Peyer's patch (tissue), 4 donors: Measurements from ENCODE around the gene NHERF1. TPM values are rescaled to one million over a fixed set of nuclear protein-coding genes. Genes with fewer than 3 reads are reported as not detected.

Experiments used
- DNase-seq, 3 donors: peaks; one replicate each; pipeline ENCODE4 v3.0.0-alpha.2; 2017 to 2019
- H3K27ac ChIP-seq, 4 donors: fragments of 200-600 bp; sonication (generic); one replicate each; pipeline ENCODE4 v1.5.1; 2016 to 2019
- H3K27me3 ChIP-seq, 2 donors: fragments of 200-600 bp; sonication (generic); one replicate each; pipeline ENCODE4 v1.5.1; 2019
- H3K36me3 ChIP-seq, 3 donors: fragments of 200-600 bp; sonication (generic); one replicate each; pipeline ENCODE4 v1.5.1; 2016 to 2019
- H3K4me1 ChIP-seq, 4 donors: fragments of 200-600 bp; sonication (generic); one replicate each; pipeline ENCODE4 v1.5.1; 2016 to 2019
- H3K4me3 ChIP-seq, 4 donors: fragments of 200-600 bp; sonication (generic); 1 replicate in 3 of 4; 2 replicates in 1 of 4; pipeline ENCODE4 v1.5.1; 2016 to 2019; ENCODE audit warnings: mild to moderate bottlenecking in 1 of 4
- H3K9me3 ChIP-seq, 4 donors: fragments of 200-600 bp; sonication (generic); one replicate each; pipeline ENCODE4 v1.5.1; 2016 to 2019; ENCODE audit warnings: mild to moderate bottlenecking in 1 of 4
- CTCF ChIP-seq, 6 experiments: fragments of 450-650 bp in 4 of 6; fragments of 200-600 bp in 2 of 6; sonication (generic) in 1 of 6; IDR thresholded peaks; one replicate each; pipeline ENCODE4 v1.5.1; 2017 to 2019; ENCODE audit warnings: antibody characterized with exemption in 6 of 6, mild to moderate bottlenecking in 3 of 6, moderate library complexity in 1 of 6
- POLR2A ChIP-seq, 2 donors: fragments of 450-650 bp; IDR thresholded peaks; one replicate each; pipeline ENCODE4 v1.5.1; 2017; ENCODE audit warnings: antibody characterized with exemption in 2 of 2, mild to moderate bottlenecking in 2 of 2, moderate library complexity in 2 of 2
- total RNA-seq, 4 donors: library from RNA; depleted of rRNA; stranded (reverse); fragments of >200 nt; gene quantifications; one replicate each; pipeline ENCODE4 v1.1.0, GENCODE V29; 2016

NHERF1 gene
- total RNA-seq, 4 donors from 2014 or later = 121 to 600 (median 488) TPM

- no peaks in the 10 kb centered on the region for H3K9me3 ChIP-seq
- no peaks in the 10 kb centered on the region for H3K27me3 ChIP-seq
- peaks cover under 1 to 63% (median 9%) of the 10 kb centered on the region in 4 donors for H3K4me1 ChIP-seq
- peak in 2 of 3 donors; percentile 84 to 85 for DNase-seq
- H3K4me3 ChIP-seq = peak overlapping the region; percentile 67 to 99 (median 86)
- peak; percentile 28 to 44 for TF ChIP-seq POLR2A (IDR thresholded peaks at IDR 0.05)
- peak in 1 of 6 experiments; percentile 5 for TF ChIP-seq CTCF (IDR thresholded peaks at IDR 0.05)
- peak overlapping the region; percentile 94 to 98 (median 94) for H3K27ac ChIP-seq
- peaks cover 0 to 4% (median 0%) of the 10 kb centered on the region in 3 donors for H3K36me3 ChIP-seq
These were observed 2.1 kb downstream of the NHERF1 start for GRCh38 chr17:74750327-74751069.

GRCh38 chr17:74752415-74752814 lies 4.0 kb downstream of the NHERF1 start:
- peak overlapping the region in 1 of 4 donors; percentile 67 for H3K4me3 ChIP-seq
- peaks cover 0 to 4% (median 0%) of the 10 kb centered on the region in 3 donors for H3K36me3 ChIP-seq
- TF ChIP-seq CTCF (IDR thresholded peaks at IDR 0.05) = no peak
- TF ChIP-seq POLR2A (IDR thresholded peaks at IDR 0.05) = no peak
- peak overlapping the region; percentile 84 to 95 (median 94) for H3K27ac ChIP-seq
- H3K9me3 ChIP-seq = no peaks in the 10 kb centered on the region
- H3K4me1 ChIP-seq = peaks cover 5 to 67% (median 16%) of the 10 kb centered on the region in 4 donors
- no peaks in the 10 kb centered on the region for H3K27me3 ChIP-seq
- no peak for DNase-seq

- Histone ChIP-seq H3K4me3 (peak overlapping the region in 2 of 4 donors; percentile 27 to 35), H3K36me3 (peaks cover 0 to 4% (median 0%) of the 10 kb centered on the region in 3 donors), H3K4me1 (peaks cover 10 to 67% (median 19%) of the 10 kb centered on the region in 4 donors), H3K9me3 (no peaks in the 10 kb centered on the region), H3K27me3 (no peaks in the 10 kb centered on the region), H3K27ac (peak overlapping the region; percentile 4 to 95 (median 89))
- peak in 1 of 3 donors; percentile 75 for DNase-seq
- TF ChIP-seq POLR2A (IDR thresholded peaks at IDR 0.05) (no peak), CTCF (IDR thresholded peaks at IDR 0.05) (no peak)
These were observed 4.5 kb downstream of the NHERF1 start for GRCh38 chr17:74752822-74753401.

GRCh38 chr17:74754832-74755231 lies 6.4 kb downstream of the NHERF1 start:
- DNase-seq = no peak
- Histone ChIP-seq H3K36me3 (peaks cover 0 to 4% (median 0%) of the 10 kb centered on the region in 3 donors), H3K27me3 (no peaks in the 10 kb centered on the region), H3K4me3 (peak overlapping the region in 1 of 4 donors; percentile 4), H3K4me1 (peaks cover 28 to 86% (median 38%) of the 10 kb centered on the region in 4 donors), H3K27ac (peak overlapping the region in 1 of 4 donors; percentile 9), H3K9me3 (no peaks in the 10 kb centered on the region)
- TF ChIP-seq CTCF (IDR thresholded peaks at IDR 0.05) (no peak), POLR2A (IDR thresholded peaks at IDR 0.05) (no peak)

- Histone ChIP-seq H3K4me1 (peaks cover 35 to 94% (median 45%) of the 10 kb centered on the region in 4 donors), H3K4me3 (no peak overlapping the region), H3K27ac (peak overlapping the region in 1 of 4 donors; percentile 8), H3K9me3 (no peaks in the 10 kb centered on the region), H3K36me3 (peaks cover 0 to 4% (median 0%) of the 10 kb centered on the region in 3 donors), H3K27me3 (no peaks in the 10 kb centered on the region)
- TF ChIP-seq POLR2A (IDR thresholded peaks at IDR 0.05) (no peak), CTCF (IDR thresholded peaks at IDR 0.05) (no peak)
- DNase-seq = no peak
These were observed 7.1 kb downstream of the NHERF1 start for GRCh38 chr17:74755533-74755932.
